ENCODE measurements around the gene PSAP.
A peak's percentile ranks its signal among the peaks of the same experiment; 100 is the strongest.

Gene PSAP

GRCh38 chr10:71824333-71824732, 26.7 kb downstream of the PSAP start:
- DNase-seq = no peak

- no peak for DNase-seq
Measured at GRCh38 chr10:71823356-71823755, 27.7 kb downstream of the PSAP start.

- no peak for DNase-seq
Measured at GRCh38 chr10:71821909-71822763, 28.9 kb downstream of the PSAP start.

GRCh38 chr10:71820966-71821365, 30.1 kb downstream of the PSAP start:
- DNase-seq = no peak

- no peak for DNase-seq
Measured at GRCh38 chr10:71819985-71820384, 31.1 kb downstream of the PSAP start.

- DNase-seq = no peak
Measured at GRCh38 chr10:71819441-71819861, 31.6 kb downstream of the PSAP start.

- DNase-seq = no peak
Measured at GRCh38 chr10:71818674-71819260, 32.3 kb downstream of the PSAP start.

GRCh38 chr10:71817831-71818655, 33.0 kb downstream of the PSAP start:
- DNase-seq = no peak

GRCh38 chr10:71816936-71817618, 34.0 kb downstream of the PSAP start:
- no peak for DNase-seq

GRCh38 chr10:71816421-71816851, 34.6 kb downstream of the PSAP start:
- DNase-seq = no peak

- DNase-seq = no peak
Measured at GRCh38 chr10:71815515-71816130, 35.4 kb downstream of the PSAP start.

- no peak for DNase-seq
Measured at GRCh38 chr10:71814922-71815411, 36.1 kb downstream of the PSAP start.

GRCh38 chr10:71812913-71813590, 38.0 kb downstream of the PSAP start:
- DNase-seq = no peak

GRCh38 chr10:71812016-71812912, 38.8 kb downstream of the PSAP start:
- DNase-seq = peak; percentile 77

GRCh38 chr10:71811351-71811750, 39.7 kb downstream of the PSAP start:
- no peak for DNase-seq

GRCh38 chr10:71810048-71810750, 40.9 kb downstream of the PSAP start:
- DNase-seq = no peak

- DNase-seq = no peak
Measured at GRCh38 chr10:71809628-71810027, 41.4 kb downstream of the PSAP start.

- no peak for DNase-seq
Measured at GRCh38 chr10:71807557-71808510, 43.2 kb downstream of the PSAP start.
